HCT116 (cell line): ENCODE data around the gene KRT2.

Experiments
- CTCF ChIP-seq, 3 experiments: fragments of 200-600 bp in 1 of 3; sonication (generic) in 1 of 3; IDR thresholded peaks in 2 of 3; conservative IDR thresholded peaks in 1 of 3; 2 replicates each; pipeline ENCODE4 v1.5.1; 2012 to 2017; ENCODE audit warnings: low read depth in 2 of 3, low read length in 2 of 3, antibody characterized with exemption in 1 of 3, borderline replicate concordance in 1 of 3, control low read depth in 1 of 3, mild to moderate bottlenecking in 1 of 3, mixed read lengths in 1 of 3, mixed run types in 1 of 3, moderate library complexity in 1 of 3; ENCODE audit not compliant: insufficient read depth in 1 of 3
- EZH2phosphoT487 ChIP-seq: fragments of 200-600 bp; IDR thresholded peaks from 2 replicates; pipeline ENCODE4 v1.6.1; 2018; ENCODE audit warnings: antibody characterized with exemption, borderline replicate concordance
- POLR2A ChIP-seq: IDR thresholded peaks from 2 replicates; pipeline ENCODE4 v1.7.0; 2011; ENCODE audit warnings: borderline replicate concordance; ENCODE audit not compliant: insufficient read depth, insufficient read length; ENCODE audit errors: extremely low read depth
- SIN3A ChIP-seq: IDR thresholded peaks from 2 replicates; pipeline ENCODE4 v1.6.1; 2012; ENCODE audit warnings: low read depth
- YY1 ChIP-seq: IDR thresholded peaks from 2 replicates; pipeline ENCODE4 v1.6.1; 2011; ENCODE audit warnings: low read length, low read depth, moderate library complexity, mild to moderate bottlenecking; ENCODE audit not compliant: insufficient replicate concordance; ENCODE audit errors: extremely low read depth

- TF ChIP-seq EZH2phosphoT487 (no peak), CTCF (IDR thresholded peaks at IDR 0.05 in 2 of 3, conservative IDR thresholded peaks at IDR 0.05 in 1 of 3; ENCODE audit: borderline replicate concordance in 1 of 3, insufficient read depth in 1 of 3, low read depth in 2 of 3, low read length in 2 of 3) (no peak), POLR2A (no peak), SIN3A (no peak), YY1 (no peak)
Observed at GRCh38 chr12:52600941-52601481, 51.0 kb downstream of the KRT2 start, which contains the start of gene KRT72.
